GM19467 (cell line): ENCODE measurements around the gene WIF1.

Source experiments
- ATAC-seq: cut with Tn5 transposase; IDR thresholded peaks from one replicate; pipeline ENCODE4 v1.9.1; 2021; ENCODE audit warnings: mild to moderate bottlenecking, moderate library complexity; ENCODE audit not compliant: unreplicated experiment

Gene WIF1

GRCh38 chr12:65039301-65039700, 81.8 kb downstream of the WIF1 start:
- no peak for ATAC-seq

- ATAC-seq, result no peak
These were observed 96.0 kb downstream of the WIF1 start for GRCh38 chr12:65025136-65025535.

GRCh38 chr12:65023485-65023884, 97.6 kb downstream of the WIF1 start:
- ATAC-seq, result no peak

- no peak for ATAC-seq
These were observed 98.1 kb downstream of the WIF1 start for GRCh38 chr12:65022960-65023359.

- no peak for ATAC-seq
These were observed 98.7 kb downstream of the WIF1 start for GRCh38 chr12:65022421-65022820.

GRCh38 chr12:65019696-65020234, 101.3 kb downstream of the WIF1 start:
- ATAC-seq, result no peak

- no peak for ATAC-seq
These were observed 104.0 kb downstream of the WIF1 start for GRCh38 chr12:65016881-65017650.

- ATAC-seq, result no peak
These were observed 105.3 kb downstream of the WIF1 start for GRCh38 chr12:65015850-65016249.

GRCh38 chr12:65014504-65015271, 106.4 kb downstream of the WIF1 start:
- no peak for ATAC-seq

GRCh38 chr12:65010437-65010836, 110.7 kb downstream of the WIF1 start:
- no peak for ATAC-seq

- no peak for ATAC-seq
These were observed 115.4 kb downstream of the WIF1 start for GRCh38 chr12:65005716-65006115.

GRCh38 chr12:65004270-65004669, 116.8 kb downstream of the WIF1 start:
- ATAC-seq, result no peak
